Measurements from ENCODE around the gene RAP1GAP2.

RAP1GAP2 gene

DNA sequence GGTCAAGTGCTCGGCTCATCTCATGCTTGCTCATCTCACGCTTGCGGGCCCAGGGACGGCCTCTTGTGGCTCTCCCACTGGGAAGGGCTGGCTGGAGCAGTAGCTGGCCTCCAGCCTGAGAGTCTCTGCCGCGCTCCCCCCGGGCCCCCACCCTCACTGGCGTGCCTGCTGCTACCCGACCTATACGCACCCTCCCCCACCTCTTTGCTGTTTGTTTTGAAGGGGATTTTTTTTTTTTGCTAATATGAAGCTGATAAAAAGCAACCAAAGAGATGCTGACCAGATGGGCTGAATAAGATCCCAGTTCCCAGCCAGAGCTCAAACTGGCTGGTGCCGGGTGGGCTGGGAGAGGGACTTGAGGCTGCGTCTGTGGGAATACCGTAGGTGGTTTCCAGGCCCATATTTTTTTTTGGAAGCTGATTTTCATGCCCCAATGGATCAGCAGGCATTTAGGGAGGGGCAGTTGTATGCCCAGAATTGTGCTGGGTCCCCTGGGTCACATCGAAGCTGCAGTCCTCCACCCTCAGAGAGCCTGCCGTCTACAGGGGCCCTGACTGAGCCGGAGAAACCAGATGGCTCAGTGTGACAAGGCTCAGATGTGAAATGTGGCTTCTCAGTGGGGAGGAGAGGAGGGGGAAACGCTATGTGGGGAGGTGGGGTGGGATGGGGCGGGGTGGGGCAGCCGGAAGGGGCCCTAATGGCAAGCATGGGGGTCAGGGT is 115.0 kb downstream of the RAP1GAP2 start:
- peak overlapping the region; percentile 9; the same call in 1 of the 2 replicates for H3K9ac ChIP-seq
- H3K4me3 ChIP-seq = no peak overlapping the region
- peaks cover 64% of the 10 kb centered on the region for H3K4me1 ChIP-seq
- peaks cover 86% of the 10 kb centered on the region for H3K36me3 ChIP-seq
- no peaks in the 10 kb centered on the region; the same call in 1 of the 2 replicates for H3K9me3 ChIP-seq
- H3K27me3 ChIP-seq = no peaks in the 10 kb centered on the region
- H4K20me1 ChIP-seq = peaks cover 99% of the 10 kb centered on the region
- peak overlapping the region; percentile 8; the same call in 1 of the 2 replicates for H3K27ac ChIP-seq
- H3K4me2 ChIP-seq = peak overlapping the region; percentile 69
- no peak for TF ChIP-seq Cebpa-rat (IDR thresholded peaks at IDR 0.05)

- Histone ChIP-seq H4K20me1 (peaks cover 99% of the 10 kb centered on the region), H3K4me3 (no peak overlapping the region), H3K4me2 (peak overlapping the region; percentile 69), H3K9ac (peak overlapping the region; percentile 50; the same call in 1 of the 2 replicates), H3K9me3 (no peaks in the 10 kb centered on the region), H3K27me3 (no peaks in the 10 kb centered on the region), H3K27ac (peak overlapping the region; percentile 24; the same call in 1 of the 2 replicates), H3K36me3 (peaks cover 86% of the 10 kb centered on the region), H3K4me1 (peaks cover 64% of the 10 kb centered on the region)
- no peak for TF ChIP-seq Cebpa-rat (IDR thresholded peaks at IDR 0.05)
Measured at GRCh38 chr17:2911755-2912111, 115.5 kb downstream of the RAP1GAP2 start.

DNA sequence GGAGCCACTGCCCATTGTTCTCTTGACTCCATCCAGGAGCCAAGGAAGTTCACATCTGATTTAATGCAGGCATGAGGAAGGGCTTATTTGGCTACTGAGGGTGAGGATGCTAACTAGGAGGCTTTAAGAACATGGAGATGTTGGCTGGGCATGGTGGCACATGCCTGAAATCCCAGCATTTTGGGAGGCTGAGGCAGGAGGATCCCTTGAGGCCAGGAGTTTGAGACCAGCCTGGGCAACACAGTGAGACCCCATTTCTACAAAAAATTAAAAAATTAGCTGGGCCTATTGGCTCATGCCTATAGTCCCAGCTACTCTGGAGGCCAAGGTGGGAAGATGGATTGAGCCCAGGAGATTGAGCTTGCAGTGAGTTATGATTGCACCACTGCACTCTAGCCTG is 116.5 kb downstream of the RAP1GAP2 start:
- Histone ChIP-seq H3K4me3 (no peak overlapping the region), H4K20me1 (peaks cover 99% of the 10 kb centered on the region), H3K36me3 (peaks cover 86% of the 10 kb centered on the region), H3K9ac (no peak overlapping the region), H3K4me1 (peaks cover 55% of the 10 kb centered on the region), H3K4me2 (peak overlapping the region; percentile 69; the same call in 1 of the 2 replicates), H3K27ac (no peak overlapping the region), H3K27me3 (no peaks in the 10 kb centered on the region), H3K9me3 (no peaks in the 10 kb centered on the region)
- TF ChIP-seq Cebpa-rat (IDR thresholded peaks at IDR 0.05) = no peak

- H3K36me3 ChIP-seq = peaks cover 96% of the 10 kb centered on the region
- H3K9me3 ChIP-seq = no peaks in the 10 kb centered on the region
- TF ChIP-seq Cebpa-rat (IDR thresholded peaks at IDR 0.05) = no peak
- H3K27ac ChIP-seq = no peak overlapping the region
- H3K4me1 ChIP-seq = peaks cover 18% of the 10 kb centered on the region
- no peak overlapping the region for H3K4me3 ChIP-seq
- peaks cover 99% of the 10 kb centered on the region for H4K20me1 ChIP-seq
- H3K9ac ChIP-seq = no peak overlapping the region
- no peak overlapping the region for H3K4me2 ChIP-seq
- H3K27me3 ChIP-seq = no peaks in the 10 kb centered on the region
Measured at GRCh38 chr17:2916461-2916860, 120.2 kb downstream of the RAP1GAP2 start.

- Histone ChIP-seq H4K20me1 (peaks cover 95% of the 10 kb centered on the region), H3K9ac (no peak overlapping the region), H3K9me3 (no peaks in the 10 kb centered on the region), H3K4me3 (no peak overlapping the region), H3K27me3 (no peaks in the 10 kb centered on the region), H3K27ac (no peak overlapping the region), H3K4me1 (peaks cover 31% of the 10 kb centered on the region), H3K36me3 (peaks cover 94% of the 10 kb centered on the region), H3K4me2 (no peak overlapping the region)
- no peak for TF ChIP-seq Cebpa-rat (IDR thresholded peaks at IDR 0.05)
Measured at GRCh38 chr17:2921443-2921842, 125.2 kb downstream of the RAP1GAP2 start.

DNA sequence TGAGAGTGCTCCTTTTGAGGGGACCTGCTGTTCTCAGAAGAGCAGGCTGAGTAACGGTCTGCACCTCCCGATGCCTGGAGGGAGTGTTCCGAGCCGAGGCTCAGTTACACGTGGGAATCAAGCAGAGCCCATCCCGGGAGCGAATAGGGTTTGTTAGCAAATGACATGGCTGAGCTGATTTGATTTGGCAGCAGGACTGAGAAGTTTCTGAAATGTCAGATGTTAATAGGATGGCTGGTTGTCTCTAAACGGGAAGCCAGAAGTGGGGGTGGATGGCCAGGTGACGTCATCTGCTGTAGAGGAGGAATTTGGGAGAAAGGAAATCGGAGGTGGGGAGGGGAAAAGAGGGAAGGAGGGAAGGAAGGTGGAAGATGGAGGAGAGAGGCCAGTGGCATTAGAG is 128.0 kb downstream of the RAP1GAP2 start:
- Histone ChIP-seq H3K4me3 (no peak overlapping the region), H3K36me3 (peaks cover 91% of the 10 kb centered on the region), H3K4me2 (peak overlapping the region; percentile 6; the same call in 1 of the 2 replicates), H4K20me1 (peaks cover 90% of the 10 kb centered on the region), H3K9ac (no peak overlapping the region), H3K9me3 (no peaks in the 10 kb centered on the region), H3K27ac (no peak overlapping the region), H3K4me1 (peaks cover 52% of the 10 kb centered on the region), H3K27me3 (no peaks in the 10 kb centered on the region)
- TF ChIP-seq Cebpa-rat (IDR thresholded peaks at IDR 0.05) = no peak

GRCh38 chr17:2925011-2925410 is 128.8 kb downstream of the RAP1GAP2 start:
- TF ChIP-seq Cebpa-rat (IDR thresholded peaks at IDR 0.05) = no peak
- H3K27ac ChIP-seq = peak overlapping the region; percentile 8; the same call in 1 of the 2 replicates
- no peaks in the 10 kb centered on the region for H3K27me3 ChIP-seq
- H3K9me3 ChIP-seq = no peaks in the 10 kb centered on the region
- peaks cover 90% of the 10 kb centered on the region for H4K20me1 ChIP-seq
- peaks cover 90% of the 10 kb centered on the region for H3K36me3 ChIP-seq
- H3K4me3 ChIP-seq = no peak overlapping the region
- H3K9ac ChIP-seq = no peak overlapping the region
- H3K4me1 ChIP-seq = peaks cover 60% of the 10 kb centered on the region
- peak overlapping the region; percentile 6; the same call in 1 of the 2 replicates for H3K4me2 ChIP-seq

- peaks cover 72% of the 10 kb centered on the region for H3K4me1 ChIP-seq
- H3K9me3 ChIP-seq = no peaks in the 10 kb centered on the region
- peaks cover 79% of the 10 kb centered on the region for H3K36me3 ChIP-seq
- H3K9ac ChIP-seq = no peak overlapping the region
- no peaks in the 10 kb centered on the region for H3K27me3 ChIP-seq
- H3K4me3 ChIP-seq = no peak overlapping the region
- TF ChIP-seq Cebpa-rat (IDR thresholded peaks at IDR 0.05) = no peak
- peaks cover 90% of the 10 kb centered on the region for H4K20me1 ChIP-seq
- no peak overlapping the region for H3K4me2 ChIP-seq
- H3K27ac ChIP-seq = peak overlapping the region; percentile 49
Measured at GRCh38 chr17:2926019-2926650, 129.9 kb downstream of the RAP1GAP2 start.

DNA sequence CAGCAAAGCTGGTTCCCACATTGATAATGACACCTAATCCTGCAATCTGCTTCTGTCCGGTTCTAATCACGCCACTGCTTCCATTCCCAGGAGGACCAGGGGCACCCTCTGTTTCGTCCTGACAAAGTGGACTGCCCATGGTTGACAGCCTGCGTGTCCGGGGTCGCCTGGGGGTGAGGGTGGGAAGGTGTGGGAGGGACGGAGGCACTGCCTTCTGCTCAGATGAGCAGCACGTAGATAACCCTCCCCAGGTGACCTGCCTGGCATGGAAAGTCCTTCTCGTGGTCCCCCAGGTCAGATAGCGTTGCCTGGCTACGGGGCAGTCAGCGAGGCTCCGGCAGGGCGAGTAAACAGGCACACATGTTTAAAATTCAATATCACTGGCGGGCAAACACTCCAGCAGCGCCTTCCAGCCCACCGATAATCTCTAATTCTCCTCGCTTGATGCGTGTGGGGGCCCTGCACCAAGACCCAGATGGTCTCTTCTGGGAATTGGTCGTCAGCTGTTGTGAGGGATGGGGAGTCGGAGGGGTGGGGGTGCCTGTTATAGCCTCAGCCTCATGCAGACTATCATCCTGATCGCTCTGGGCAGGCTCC is 132.2 kb downstream of the RAP1GAP2 start:
- H4K20me1 ChIP-seq = peaks cover 91% of the 10 kb centered on the region
- peak overlapping the region; percentile 68 for H3K27ac ChIP-seq
- peaks cover 67% of the 10 kb centered on the region for H3K36me3 ChIP-seq
- TF ChIP-seq Cebpa-rat (IDR thresholded peaks at IDR 0.05) = no peak
- peak overlapping the region; percentile 78 for H3K4me2 ChIP-seq
- H3K4me3 ChIP-seq = no peak overlapping the region
- H3K9ac ChIP-seq = no peak overlapping the region
- peaks cover 88% of the 10 kb centered on the region for H3K4me1 ChIP-seq
- no peaks in the 10 kb centered on the region for H3K27me3 ChIP-seq
- no peaks in the 10 kb centered on the region for H3K9me3 ChIP-seq
